Measurements from ENCODE around the gene DTNBP1. TPM values are rescaled to one million over a fixed set of nuclear protein-coding genes. Genes with fewer than 3 reads are reported as not detected.
"Not testable (repeated sequence)": the region's sequence is repeated elsewhere in the genome, so short reads cannot be mapped to it uniquely, and the experiment has no call there.

The DTNBP1 gene
- total RNA-seq, 2 donors from 2014 or later: 9.0 to 14.1 TPM

DNA sequence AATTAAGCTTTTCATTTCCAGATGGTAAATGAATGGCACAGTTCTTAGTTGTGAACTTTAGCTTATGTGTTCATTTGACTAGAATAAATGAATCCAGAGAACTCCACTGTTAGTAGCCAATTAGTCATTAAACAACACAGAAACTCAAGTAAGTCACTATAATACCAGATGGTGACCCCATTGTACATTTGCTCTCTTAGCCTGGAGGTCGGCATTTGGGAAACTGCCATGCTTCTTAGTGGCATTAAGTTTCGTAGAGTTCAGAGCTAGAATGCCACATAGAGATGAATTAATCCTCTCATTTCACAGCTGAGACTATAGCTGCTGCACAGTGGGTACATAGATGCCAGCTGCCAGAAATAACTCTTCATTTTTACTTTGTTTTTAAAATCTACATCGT, 10.8 kb upstream of the DTNBP1 start:
- WGBS: 88% methylated on average over 3 of the region's 3 CpGs
- H3K27ac ChIP-seq: no peak overlapping the region

GRCh38 chr6:15672818-15673217, 10.0 kb upstream of the DTNBP1 start:
- DNase-seq (ENCODE audit: low spot score): no peak
- Histone ChIP-seq H3K4me1 (replicated peaks) (no peaks in the 10 kb centered on the region), H3K4me3 (no peak overlapping the region), H3K27ac (no peak overlapping the region), H3K36me3 (no peaks in the 10 kb centered on the region), H3K27me3 (replicated peaks; ENCODE audit: insufficient read depth) (no peaks in the 10 kb centered on the region), H3K9me3 (no peaks in the 10 kb centered on the region)
- WGBS: 77% methylated on average over 3 of the region's 3 CpGs
- intact Hi-C loops (cut with DNase I): no loop called here
- TF ChIP-seq POLR2AphosphoS5 (IDR thresholded peaks at IDR 0.05): no peak
- TF ChIP-seq CTCF (IDR thresholded peaks at IDR 0.05): no peak
- no peak for TF ChIP-seq POLR2A (IDR thresholded peaks at IDR 0.05)

More for the DNA sequence above, 10.8 kb upstream of the DTNBP1 start:
- H3K9me3 ChIP-seq: no peaks in the 10 kb centered on the region
- H3K4me3 ChIP-seq: no peak overlapping the region
- intact Hi-C loops (cut with DNase I): no loop called here
- H3K27me3 ChIP-seq (replicated peaks; ENCODE audit: insufficient read depth): no peaks in the 10 kb centered on the region
- no peak for DNase-seq (ENCODE audit: low spot score)
- no peaks in the 10 kb centered on the region for H3K36me3 ChIP-seq
- TF ChIP-seq CTCF (IDR thresholded peaks at IDR 0.05): no peak
- TF ChIP-seq POLR2AphosphoS5 (IDR thresholded peaks at IDR 0.05): no peak
- no peak for TF ChIP-seq POLR2A (IDR thresholded peaks at IDR 0.05)
- H3K4me1 ChIP-seq (replicated peaks): no peaks in the 10 kb centered on the region

DNA sequence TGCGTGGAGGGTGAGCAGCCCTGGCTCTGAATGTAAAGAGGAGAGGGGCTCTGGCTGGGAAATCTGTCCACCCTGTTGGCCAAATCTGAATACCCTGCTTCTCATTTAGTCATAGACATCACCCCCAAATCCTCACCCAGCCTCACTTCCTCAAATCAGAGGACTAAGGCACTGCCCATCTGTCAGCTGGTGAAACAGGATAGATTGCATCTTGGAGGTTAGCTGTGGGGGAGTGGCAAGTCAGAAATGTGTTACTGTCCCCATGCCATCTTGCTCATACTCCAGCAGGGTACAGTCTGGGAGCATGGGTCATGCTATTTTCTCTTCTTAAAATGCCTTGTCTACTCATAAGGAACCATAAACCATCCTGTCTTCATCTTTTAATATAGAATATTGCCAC, 9.5 kb upstream of the DTNBP1 start:
- WGBS: 100% methylated on average over 1 of the region's 1 CpG
- Histone ChIP-seq H3K27me3 (replicated peaks; ENCODE audit: insufficient read depth) (no peaks in the 10 kb centered on the region), H3K4me1 (replicated peaks) (no peaks in the 10 kb centered on the region), H3K9me3 (no peaks in the 10 kb centered on the region), H3K27ac (no peak overlapping the region), H3K4me3 (no peak overlapping the region), H3K36me3 (no peaks in the 10 kb centered on the region)
- TF ChIP-seq CTCF (IDR thresholded peaks at IDR 0.05) (no peak), POLR2A (IDR thresholded peaks at IDR 0.05) (no peak), POLR2AphosphoS5 (IDR thresholded peaks at IDR 0.05) (no peak)
- DNase-seq (ENCODE audit: low spot score): no peak
- intact Hi-C loops (cut with DNase I): no loop called here

- H3K27me3 ChIP-seq (replicated peaks; ENCODE audit: insufficient read depth): no peaks in the 10 kb centered on the region
- TF ChIP-seq CTCF (IDR thresholded peaks at IDR 0.05) (no peak), POLR2A (IDR thresholded peaks at IDR 0.05) (no peak), POLR2AphosphoS5 (IDR thresholded peaks at IDR 0.05) (no peak)
- intact Hi-C loops (cut with DNase I): no loop called here
- no peak overlapping the region for H3K27ac ChIP-seq
- WGBS: 59% methylated on average over 2 of the region's 2 CpGs
- H3K4me1 ChIP-seq (replicated peaks): no peaks in the 10 kb centered on the region
- H3K9me3 ChIP-seq: no peaks in the 10 kb centered on the region
- no peak overlapping the region for H3K4me3 ChIP-seq
- no peak for DNase-seq (ENCODE audit: low spot score)
- no peaks in the 10 kb centered on the region for H3K36me3 ChIP-seq
Observed at GRCh38 chr6:15668918-15669317, 6.1 kb upstream of the DTNBP1 start.

DNA sequence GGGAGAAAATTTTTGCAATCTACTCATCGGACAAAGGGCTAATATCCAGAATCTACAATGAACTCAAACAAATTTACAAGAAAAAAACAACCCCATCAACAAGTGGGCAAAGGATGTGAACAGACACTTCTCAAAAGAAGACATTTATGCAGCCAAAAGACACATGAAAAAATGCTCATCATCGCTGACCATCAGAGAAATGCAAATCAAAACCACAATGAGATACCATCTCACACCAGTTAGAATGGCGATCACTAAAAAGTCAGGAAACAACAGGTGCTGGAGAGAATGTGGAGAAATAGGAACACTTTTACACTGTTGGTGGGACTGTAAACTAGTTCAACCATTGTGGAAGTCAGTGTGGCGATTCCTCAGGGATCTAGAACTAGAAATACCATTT, 4.1 kb upstream of the DTNBP1 start:
- 88% methylated on average over 2 of the region's 4 CpGs for WGBS
- H3K4me3 ChIP-seq; H3K27ac ChIP-seq; H3K27me3 ChIP-seq (replicated peaks; ENCODE audit: insufficient read depth); intact Hi-C loops (cut with DNase I); H3K36me3 ChIP-seq; H3K9me3 ChIP-seq; H3K4me1 ChIP-seq (replicated peaks); DNase-seq (ENCODE audit: low spot score): not testable (repeated sequence)

Measured in prostate gland (tissue), 2 donors.